Embryonic facial prominence (tissue), 1 donor: Measurements from ENCODE around the gene GPHN.
"Not testable (repeated sequence)": the region's sequence is repeated elsewhere in the genome, so short reads cannot be mapped to it uniquely, and the experiment has no call there.

ENCODE experiments used
- DNase-seq: peaks from one replicate; pipeline ENCODE4 v3.0.0-alpha.2; 2016; ENCODE audit errors: extremely low spot score

The GPHN gene

DNA sequence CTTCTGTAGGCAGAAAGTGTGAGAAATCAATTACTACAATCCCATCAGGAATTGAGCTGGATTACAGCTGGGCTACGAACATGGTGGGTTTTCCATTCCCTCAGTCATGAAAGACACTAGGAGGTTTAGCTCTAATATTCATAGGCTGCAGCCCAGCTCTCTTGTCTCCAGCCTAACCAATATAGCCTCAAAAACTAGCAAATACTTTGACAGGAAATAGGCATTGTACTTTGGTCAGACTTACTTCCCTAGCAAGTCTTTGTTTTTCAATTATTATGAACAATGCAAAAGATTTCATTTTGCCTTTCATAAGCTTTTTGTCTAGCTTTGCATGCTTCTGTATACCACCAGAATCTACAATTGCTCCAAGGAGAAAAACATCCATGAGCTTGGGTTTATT lies 296.2 kb downstream of the GPHN start:
- no peak for DNase-seq

DNA sequence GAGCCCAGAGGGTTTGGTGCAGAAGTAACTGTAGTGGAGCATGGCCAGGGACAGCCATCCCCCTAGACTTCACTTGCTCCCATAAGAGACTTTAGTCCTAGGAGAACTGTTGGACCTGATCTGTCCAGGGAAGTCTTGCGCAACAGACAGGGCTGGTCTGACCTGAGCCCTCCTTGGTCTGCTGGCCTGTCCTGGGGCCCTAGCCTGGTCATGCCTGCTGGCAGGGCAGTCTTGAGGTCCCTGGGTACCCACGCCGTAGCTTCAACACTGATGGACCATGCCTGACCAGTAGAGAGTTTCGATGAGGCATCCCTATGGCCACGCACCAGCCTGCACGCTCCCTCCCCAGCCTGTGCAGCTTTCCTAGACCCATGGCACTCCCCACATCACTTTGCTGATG lies 305.7 kb downstream of the GPHN start:
- DNase-seq, result no peak

DNA sequence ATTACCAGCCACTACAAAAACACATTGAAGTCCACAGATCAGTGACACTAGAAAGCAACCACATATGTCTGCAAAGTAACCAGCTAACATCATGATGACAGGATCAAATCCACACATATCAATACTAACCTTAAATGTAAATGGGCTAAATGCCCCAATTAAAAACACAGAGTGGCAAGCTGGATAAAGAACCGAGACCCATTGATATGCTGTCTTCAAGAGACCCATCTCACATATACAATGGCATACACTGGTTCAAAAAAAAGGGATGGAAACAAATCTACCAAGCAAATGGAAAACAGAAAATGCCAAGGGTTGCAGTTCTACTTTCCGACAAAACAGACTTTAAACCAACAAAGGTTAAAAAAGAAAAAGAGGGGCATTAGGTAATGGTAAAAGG lies 307.7 kb downstream of the GPHN start:
- DNase-seq, result no peak

DNA sequence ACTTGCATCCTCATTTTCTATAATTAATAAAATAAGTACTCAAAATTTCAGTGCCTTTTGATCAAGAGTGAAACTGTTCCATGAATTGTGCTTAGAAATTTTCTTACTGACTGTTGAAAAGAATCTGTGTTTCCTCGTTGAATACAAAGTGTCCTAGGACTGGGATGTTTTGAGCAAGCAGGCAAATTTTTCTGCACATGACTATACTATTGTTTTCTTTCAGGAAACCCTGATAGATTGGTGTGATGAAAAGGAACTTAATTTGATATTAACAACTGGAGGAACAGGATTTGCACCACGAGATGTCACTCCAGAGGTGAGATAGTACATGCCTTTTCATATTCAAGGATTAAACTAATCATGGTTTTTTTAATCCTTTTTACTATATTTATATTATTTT lies 316.3 kb downstream of the GPHN start:
- no peak for DNase-seq

DNA sequence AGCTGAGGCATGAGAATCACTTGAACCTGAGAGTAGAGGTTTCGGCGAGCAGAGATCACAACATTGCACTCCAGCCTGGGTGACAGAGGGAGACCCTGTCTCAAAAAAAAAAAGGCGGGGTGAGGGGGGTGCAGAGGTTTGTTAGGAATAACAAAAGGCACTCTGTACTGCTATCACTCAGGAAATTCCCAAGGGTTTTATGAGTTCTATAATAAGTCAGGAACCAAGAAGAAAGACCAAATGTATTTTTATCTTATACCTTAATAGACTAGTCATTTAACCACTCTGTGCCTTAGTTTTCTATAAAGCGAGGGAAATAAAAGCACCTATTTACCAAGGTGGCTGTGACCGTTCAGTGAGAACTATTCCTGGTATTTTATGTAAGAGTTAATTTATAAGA lies 319.2 kb downstream of the GPHN start:
- no peak for DNase-seq

DNA sequence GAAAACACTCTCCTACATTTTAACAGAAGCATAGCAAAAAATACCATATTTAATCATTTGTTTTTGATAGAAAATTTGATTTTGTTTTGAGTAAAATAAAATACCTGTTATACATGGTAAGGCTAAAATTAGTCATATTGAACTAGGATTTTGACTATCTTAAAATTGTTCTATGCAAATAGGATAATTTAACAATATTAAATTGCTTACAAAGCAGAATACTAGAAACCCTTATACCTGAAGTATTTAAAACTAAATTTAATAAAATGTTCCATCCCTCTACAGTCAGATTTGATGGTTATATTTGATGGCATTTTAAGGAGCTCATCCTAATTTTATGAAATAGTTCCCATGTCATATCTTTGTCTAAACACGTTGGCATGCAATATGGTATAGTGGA lies 323.2 kb downstream of the GPHN start:
- DNase-seq, result no peak

DNA sequence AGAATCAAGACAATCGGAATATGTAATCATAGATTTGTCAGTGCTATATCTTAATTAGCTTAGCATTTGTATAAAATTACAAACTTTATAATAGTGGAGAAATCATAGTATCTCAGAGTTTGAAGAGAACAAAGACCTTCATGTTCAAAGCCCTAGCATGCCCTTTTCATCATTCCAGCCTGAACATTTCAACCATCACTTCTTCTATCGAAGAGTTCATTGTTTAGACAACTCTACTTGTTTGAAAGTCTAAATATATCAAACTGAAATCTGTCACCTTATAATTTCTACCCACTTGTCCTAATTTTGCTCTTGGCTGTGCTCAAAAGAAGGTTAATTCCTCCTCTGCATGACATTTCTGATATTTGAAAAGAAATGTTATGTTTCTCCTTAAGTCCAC lies 325.9 kb downstream of the GPHN start:
- no peak for DNase-seq

DNA sequence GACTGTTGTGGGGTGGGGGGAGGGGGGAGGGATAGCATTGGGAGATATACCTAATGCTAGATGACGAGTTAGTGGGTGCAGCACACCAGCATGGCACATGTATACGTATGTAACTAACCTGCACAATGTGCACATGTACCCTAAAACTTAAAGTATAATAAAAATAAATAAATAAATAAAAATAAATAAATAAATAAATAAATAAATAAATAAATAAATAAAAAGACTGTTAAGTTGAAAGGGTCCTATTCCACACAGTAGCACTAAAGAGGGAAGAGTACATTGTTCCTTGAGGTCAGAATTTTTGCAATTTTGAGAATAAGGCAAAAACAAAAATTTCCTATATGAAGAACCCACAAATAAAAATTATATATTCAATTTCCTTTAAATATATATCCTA lies 329.5 kb downstream of the GPHN start:
- not testable (repeated sequence) for DNase-seq

DNA sequence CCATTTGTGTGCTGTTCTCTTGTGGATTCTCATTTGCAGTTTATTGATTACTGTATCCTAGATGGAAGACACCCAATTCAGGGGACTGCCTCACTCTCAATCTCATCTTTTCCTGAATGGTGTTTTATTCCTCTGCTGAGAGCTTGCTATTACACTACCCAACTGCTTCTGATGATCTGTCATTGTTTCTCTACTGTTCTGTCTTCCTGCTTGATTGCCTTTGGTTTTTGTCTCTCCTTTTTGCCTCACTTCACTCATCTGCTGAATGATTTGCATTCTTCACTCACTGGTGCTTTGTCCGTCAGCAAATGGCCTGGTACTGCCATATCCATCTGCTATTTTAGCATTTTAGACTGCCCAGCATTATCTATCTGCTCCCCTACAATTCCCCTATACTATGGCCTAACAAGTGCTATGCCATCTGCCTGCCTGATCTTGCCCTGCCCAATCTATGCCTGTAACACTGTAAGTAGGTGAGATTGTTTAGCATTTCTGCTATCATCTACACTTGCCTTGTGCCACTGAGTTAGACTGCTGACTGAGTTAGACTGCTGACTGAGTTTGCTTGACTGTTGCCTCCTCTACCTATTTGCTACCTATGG lies 335.1 kb downstream of the GPHN start:
- no peak for DNase-seq

DNA sequence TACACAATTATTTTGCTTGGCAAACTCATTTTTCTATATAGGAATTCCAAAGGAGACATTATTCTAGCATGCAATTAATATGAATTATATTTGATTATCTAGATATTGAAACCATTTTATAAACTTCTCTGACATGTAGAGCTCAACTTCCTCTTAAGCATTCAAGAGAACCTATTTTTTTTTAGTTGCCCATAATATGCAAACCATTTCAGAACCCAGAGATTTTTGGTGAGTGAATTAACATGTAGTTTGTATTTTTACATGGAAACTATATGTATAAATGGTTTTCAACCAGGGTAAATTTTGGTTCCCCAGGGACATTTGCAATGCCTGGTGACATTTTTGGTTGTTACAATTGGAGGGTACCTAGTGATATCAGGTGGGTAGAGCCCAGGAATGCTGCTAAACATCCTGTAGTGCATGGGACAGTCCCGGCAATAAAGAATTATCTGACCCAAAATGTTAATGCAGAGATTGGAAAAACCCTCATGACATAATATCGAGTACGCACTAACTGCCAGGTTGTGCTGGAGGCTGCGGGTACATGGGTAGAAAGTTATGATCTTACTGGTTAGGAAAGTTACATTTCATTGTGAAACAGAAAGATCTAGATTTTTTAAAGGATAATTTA lies 342.4 kb downstream of the GPHN start:
- no peak for DNase-seq

DNA sequence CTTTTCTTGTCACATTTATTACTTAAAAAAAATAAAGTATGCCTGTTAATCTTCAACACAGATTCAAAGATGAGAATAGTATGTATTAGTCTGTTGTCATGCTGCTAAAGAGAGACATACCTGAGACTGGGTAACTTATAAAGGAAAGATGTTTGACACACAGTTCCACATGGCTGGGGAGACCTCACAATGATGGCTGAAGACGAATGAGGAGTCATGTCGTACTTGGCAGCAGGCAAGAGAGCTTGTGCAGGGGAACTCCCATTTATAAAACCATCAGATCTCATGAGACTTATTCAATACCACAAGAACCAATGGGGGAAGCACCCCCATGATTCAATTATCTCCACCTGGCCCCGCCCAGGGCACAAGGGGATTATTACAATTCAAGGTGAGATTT lies 345.4 kb downstream of the GPHN start:
- no peak for DNase-seq

DNA sequence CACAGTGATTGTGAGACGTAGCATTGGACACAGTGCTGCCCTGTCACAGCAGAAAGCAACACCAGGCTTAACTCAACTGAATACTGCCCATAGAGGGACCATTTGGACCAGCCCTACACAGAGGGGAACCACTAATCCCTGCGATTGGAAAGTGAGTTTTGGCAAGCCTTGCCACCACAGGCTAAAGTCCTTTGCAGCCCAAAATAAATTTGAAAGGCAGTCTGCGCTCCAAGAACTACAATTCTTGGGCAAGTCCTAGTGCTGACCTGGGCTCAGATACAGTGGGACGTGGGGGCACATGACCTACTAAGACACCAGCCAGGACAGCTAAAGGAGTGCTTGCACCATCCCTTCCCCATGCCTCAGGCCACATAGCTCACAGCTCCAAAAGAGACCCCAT lies 349.9 kb downstream of the GPHN start:
- no peak for DNase-seq

DNA sequence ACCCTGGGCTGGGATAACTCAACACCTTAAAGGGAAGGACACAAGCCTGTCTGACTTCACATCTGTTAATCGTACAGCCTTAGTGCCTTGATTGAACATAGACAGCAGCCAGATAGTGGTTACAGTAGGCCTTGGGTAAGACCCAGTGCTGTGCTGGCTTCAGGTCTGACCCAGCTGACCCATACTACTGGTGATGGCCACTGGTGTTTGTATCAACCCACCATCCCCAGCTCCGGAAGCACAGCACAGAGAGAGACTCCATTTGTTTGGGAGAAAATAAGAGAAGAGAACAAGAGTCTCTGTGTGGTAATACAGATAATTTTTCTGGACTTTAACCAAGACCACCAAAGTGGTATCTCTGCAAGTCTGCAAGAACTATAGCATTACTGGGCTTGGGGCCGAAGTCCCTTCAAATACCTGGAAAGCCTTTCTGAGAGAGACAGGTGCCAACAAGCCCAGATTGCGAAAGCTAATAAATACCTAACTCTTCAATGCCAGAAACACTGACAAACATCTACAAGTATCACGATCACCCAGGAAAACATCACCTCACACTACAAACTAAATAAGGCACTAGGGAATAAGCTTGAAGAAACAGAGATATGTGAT lies 351.2 kb downstream of the GPHN start:
- no peak for DNase-seq

DNA sequence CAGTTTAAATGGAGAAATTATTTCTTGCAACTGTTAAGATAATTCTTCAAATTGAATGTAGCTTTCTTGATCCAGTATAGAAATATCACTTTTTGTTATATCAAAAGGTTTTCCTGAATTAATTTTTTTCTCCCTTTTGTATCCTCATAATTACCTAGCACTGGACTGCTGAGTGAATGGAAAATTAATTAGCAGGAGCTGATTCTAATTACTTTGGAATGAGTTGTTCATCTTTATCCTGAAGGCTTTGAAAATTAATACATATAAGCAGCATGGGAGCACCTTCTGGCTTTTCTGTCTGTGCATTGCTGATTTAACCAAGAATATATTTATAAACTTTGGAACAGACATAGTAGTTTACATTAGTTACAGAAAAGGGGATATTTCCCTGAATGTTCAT lies 373.6 kb downstream of the GPHN start:
- DNase-seq, result no peak

DNA sequence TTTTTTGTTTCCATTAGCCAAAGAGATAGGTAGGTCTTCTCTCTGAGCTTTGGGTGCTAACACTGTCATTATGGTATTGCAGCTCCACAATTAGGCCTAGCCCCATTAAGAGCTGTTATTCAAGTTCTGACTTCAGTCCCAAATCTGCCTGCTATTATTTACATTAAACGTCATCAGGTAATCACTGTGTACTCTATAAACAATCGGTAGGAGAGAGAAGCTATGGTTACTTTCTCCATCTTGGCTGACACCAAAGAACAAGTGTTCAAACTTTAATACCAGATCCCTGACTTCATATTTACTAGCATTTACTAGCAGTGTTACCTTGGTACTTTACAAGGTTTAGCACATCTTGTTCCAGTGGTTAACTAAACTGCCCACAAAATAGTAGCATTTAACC lies 376.2 kb downstream of the GPHN start:
- DNase-seq, result no peak

DNA sequence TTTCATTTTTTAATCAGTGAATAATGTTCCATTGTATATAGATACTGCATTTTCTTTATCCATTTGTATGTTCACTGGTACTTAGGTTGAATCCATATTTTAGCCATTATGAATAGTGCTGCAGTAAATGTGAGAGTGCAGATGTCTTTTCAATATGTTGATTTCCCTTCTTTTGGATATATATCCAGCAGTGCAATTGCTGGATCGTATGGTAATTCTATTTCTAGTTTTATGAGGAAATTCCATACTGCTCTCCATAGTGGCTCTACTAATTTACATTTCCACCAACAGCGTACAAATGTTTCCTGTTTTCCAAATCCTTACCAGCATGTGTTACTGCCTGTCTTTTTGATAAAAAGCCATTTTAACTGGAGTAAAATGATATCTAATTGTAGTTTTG lies 392.8 kb downstream of the GPHN start:
- no peak for DNase-seq

DNA sequence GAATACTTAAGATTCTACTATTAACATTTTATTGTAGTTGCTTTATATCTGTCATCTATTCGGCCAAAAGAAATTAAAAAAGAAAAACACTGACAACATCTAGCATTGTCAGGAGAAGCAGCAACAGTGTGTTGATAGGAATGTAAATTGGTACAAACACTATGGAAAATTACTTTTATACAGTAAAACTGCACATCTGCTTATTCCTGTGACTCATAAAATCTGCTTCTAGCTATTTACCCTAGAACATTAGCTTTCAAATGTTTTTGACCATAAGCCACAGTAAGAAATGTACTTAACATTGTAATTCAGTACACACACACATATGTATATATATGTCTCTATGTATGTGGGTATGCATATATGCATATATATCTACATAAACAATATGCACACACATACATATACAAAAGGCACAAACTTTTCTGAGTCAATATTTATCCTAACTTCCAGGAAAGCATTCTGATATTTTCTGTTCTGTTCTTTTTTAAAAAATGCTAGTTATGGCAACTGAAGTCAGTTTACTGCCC lies 402.4 kb downstream of the GPHN start:
- no peak for DNase-seq

DNA sequence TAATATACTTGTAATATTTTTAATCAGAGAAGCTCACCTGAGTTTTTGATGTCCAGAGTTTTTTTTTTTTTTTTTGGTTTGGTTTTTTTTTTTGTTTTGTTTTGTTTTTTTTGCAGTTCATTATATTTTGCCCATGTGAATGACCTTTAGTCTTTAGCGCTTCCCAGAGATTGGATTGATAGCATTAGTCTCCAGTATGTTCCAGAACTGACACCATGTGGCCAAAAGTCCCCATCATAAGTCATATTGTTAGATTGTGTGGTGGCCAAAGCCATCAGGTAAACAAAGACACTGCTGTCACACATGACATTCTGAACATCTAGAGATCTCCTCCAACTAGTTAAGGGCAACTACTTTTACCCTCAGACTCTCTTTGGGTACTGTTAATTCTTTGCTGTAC lies 408.5 kb downstream of the GPHN start:
- DNase-seq, result no peak

DNA sequence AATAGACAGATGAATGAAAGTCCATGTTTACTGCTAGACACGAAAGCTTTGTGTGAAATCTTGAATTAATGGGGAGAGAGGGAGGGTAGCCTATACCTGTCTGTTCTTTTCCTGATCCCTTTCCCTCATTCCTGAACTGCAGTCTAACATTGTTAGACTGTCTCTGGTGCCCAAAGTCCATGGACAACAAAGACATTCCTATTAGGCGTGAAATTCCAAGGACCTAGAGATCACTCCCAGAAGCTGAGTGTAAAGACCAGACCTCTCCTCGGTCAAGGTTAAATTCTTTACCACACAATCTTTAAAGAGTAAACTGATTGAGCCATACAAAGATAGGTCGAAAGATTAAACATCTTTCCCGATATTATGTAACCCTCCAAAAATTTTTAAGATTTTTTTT lies 410.6 kb downstream of the GPHN start:
- no peak for DNase-seq

DNA sequence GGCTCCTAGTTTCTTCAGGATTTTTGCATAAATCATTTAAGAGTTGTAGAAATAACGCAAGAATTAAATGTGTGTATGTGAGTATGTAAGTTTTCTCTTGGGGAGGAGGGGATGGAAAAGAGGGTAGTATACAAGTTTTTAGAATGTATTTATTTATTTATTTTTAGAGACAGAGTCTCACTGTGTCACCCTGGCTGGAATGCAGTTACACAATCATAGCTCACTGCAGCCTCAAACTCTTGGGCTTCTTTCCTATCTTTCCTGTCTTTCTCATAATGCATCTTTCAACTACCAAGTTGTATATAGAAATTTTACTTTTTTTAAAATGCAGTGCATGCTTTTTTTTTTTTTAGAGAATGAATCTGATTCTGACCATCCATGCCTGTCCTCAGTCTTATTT lies 412.2 kb downstream of the GPHN start:
- DNase-seq, result no peak

DNA sequence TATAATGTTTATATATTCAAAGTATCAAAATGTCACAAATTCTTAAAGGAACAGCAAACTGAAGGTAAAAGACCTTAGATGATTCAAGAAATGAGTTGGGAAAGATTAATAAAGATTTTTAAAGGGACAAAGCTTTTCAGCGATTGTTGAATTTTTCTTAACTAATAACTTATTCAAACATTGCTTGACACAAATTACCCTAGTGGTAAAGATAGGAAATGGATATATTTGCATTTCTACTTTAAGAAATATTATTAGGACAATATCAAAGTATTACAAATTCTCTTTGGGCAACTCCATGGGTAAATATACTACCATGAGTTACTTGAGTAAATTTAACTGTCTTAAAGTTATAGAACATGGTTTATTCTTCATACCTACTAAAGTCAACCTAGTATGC lies 415.3 kb downstream of the GPHN start:
- DNase-seq, result no peak

DNA sequence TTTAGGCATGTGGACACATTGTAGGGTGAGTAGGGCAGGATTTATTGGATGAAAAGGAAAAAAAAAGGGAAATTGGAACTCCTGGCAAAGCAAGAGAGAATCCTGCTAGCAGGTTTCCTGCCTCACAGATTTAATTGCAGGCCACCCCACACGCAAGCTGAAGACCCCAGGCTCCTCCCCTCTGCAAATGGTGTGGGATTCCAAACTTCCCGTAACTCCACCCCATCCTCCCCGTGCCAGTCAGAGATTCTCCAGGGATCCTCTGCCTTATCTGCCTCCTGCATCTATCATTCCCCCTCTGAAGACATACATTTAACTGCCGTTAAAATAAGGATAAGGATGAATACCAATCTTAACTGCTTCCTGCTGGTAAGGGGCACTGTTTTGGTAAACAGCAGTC lies 431.5 kb downstream of the GPHN start:
- no peak for DNase-seq

DNA sequence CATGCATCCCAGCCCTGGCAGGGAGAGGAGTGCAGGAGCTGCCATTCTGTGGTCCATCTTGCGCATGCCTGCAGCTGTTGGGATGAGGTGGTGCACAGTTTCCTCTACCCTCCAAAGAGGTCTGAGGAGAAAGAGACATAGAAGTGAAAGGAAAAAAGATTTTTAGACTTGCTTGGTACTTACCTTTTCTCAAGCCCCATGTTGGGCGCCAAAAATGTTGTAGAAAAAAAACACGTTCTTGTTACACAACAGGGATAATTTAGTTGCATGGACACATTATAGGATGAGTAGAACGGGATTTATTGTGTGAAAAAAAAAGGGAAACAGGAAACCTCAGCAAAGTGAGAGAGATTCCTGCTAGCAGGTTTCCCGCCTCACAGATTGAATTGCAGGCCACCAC lies 436.9 kb downstream of the GPHN start:
- DNase-seq, result no peak

DNA sequence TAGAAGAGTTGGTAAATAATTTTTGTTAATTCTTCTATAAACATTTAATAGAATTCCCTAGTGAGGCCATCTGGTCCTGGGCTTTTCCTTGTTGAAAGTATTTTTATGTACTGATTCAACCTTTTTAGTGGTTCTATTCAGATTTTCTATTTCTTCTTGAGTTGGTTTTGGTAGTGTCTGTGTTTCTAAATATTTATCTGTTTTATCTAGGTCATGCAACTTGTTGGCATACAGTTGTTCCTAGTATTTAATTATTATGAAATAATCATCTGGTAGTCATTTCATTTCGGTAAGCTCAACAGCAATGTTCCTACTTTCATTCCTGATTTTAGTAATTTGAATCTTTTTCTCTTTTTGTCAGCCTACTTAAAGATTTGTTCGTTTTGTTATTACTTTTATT lies 447.2 kb downstream of the GPHN start:
- no peak for DNase-seq
